CD4-positive, alpha-beta memory T cell (primary cell): Measurements from ENCODE around the gene CIAPIN1. TPM values are rescaled to one million over a fixed set of nuclear protein-coding genes. Genes with fewer than 3 reads are reported as not detected.

Experiments
- CTCF ChIA-PET: fragments of 350-600 bp; sonication (Branson Sonifier 250); formaldehyde crosslinking; loops from one replicate; lab custom pipeline; 2021; ENCODE audit warnings: inconsistent platforms; ENCODE audit not compliant: partially characterized antibody; lab: Charles Lee
- POLR2A ChIA-PET: fragments of 350-600 bp; sonication (Branson Sonifier 250); formaldehyde crosslinking; loops from one replicate; lab custom pipeline; 2021; ENCODE audit not compliant: partially characterized antibody; lab: Charles Lee
- DNase-seq, 5 donors: peaks; one replicate each; pipeline versions ENCODE4 v3.0.0 to v3.0.0-alpha.2; 2020 to 2022; ENCODE audit warnings: mixed read lengths in 1 of 5
- H3K27ac ChIP-seq: one replicate; pipeline ENCODE4 v1.7.0; 2013; ENCODE audit warnings: low read depth, low read length
- H3K27me3 ChIP-seq: 2 replicates; pipeline ENCODE4 v1.7.0; 2013; ENCODE audit warnings: mild to moderate bottlenecking, low read length, moderate library complexity; ENCODE audit not compliant: insufficient read depth
- H3K36me3 ChIP-seq: 2 replicates; pipeline ENCODE4 v1.7.0; 2013; ENCODE audit warnings: mild to moderate bottlenecking, low read length, moderate library complexity; ENCODE audit not compliant: insufficient read depth
- H3K4me1 ChIP-seq: 2 replicates; pipeline ENCODE4 v1.7.0; 2013; ENCODE audit warnings: mild to moderate bottlenecking, low read length, moderate library complexity; ENCODE audit not compliant: insufficient read depth
- H3K4me3 ChIP-seq, 2 donors: one replicate each; pipeline ENCODE4 v1.7.0; 2013; ENCODE audit warnings: low read length in 2 of 2, mild to moderate bottlenecking in 1 of 2
- H3K9me3 ChIP-seq, 2 donors: one replicate each; pipeline ENCODE4 v1.7.0; 2013; ENCODE audit warnings: low read length in 2 of 2, control low read depth in 1 of 2; ENCODE audit not compliant: control insufficient read depth in 1 of 2
- H3K27ac Mint-ChIP-seq, 7 donors: one replicate each; pipeline ENCODE4 v1.8.0; 2020 to 2021; ENCODE audit warnings: mixed read lengths in 7 of 7, mild to moderate bottlenecking in 6 of 7, inconsistent platforms in 3 of 7, moderate library complexity in 3 of 7
- H3K27me3 Mint-ChIP-seq, 2 donors: one replicate each; pipeline ENCODE4 v1.8.0; 2020 to 2021; ENCODE audit warnings: mixed read lengths in 2 of 2
- H3K36me3 Mint-ChIP-seq, 2 donors: one replicate each; pipeline ENCODE4 v1.8.0; 2020 to 2021; ENCODE audit warnings: mixed read lengths in 2 of 2, inconsistent platforms in 1 of 2, mild to moderate bottlenecking in 1 of 2
- H3K4me1 Mint-ChIP-seq, 4 donors: one replicate each; pipeline ENCODE4 v1.8.0; 2020 to 2021; ENCODE audit warnings: mixed read lengths in 4 of 4, mild to moderate bottlenecking in 1 of 4
- H3K4me3 Mint-ChIP-seq, 8 donors: one replicate each; pipeline ENCODE4 v1.8.0; 2020 to 2021; ENCODE audit warnings: mixed read lengths in 8 of 8, mild to moderate bottlenecking in 7 of 8, moderate library complexity in 6 of 8, inconsistent platforms in 3 of 8
- H3K9me3 Mint-ChIP-seq, 8 donors: one replicate each; pipeline ENCODE4 v1.8.0; 2020 to 2021; ENCODE audit warnings: mixed read lengths in 8 of 8, mild to moderate bottlenecking in 5 of 8, inconsistent platforms in 3 of 8, moderate library complexity in 1 of 8
- intact Hi-C: fragments of 100-400 bp; cut with micrococcal nuclease; formaldehyde crosslinking; loops from one replicate; pipeline ENCODE4 v1.15.1; 2023
- polyA plus RNA-seq, 2 donors: library from polyadenylated mRNA; unstranded; fragments of 300-500 nt; fragmentation: Illumina TruSeq; gene quantifications; one replicate each; pipeline ENCODE4 v1.2.3, GENCODE V29; 2021
- total RNA-seq, 2 experiments: library from RNA; stranded (reverse); gene quantifications; one replicate each; pipeline ENCODE4 v1.2.3, GENCODE V29; 2021

CIAPIN1 gene
- total and polyA plus RNA-seq, 4 experiments from 2014 or later: 28.1 to 65.3 (median 37.0) TPM

GRCh38 chr16:57485091-57485915 is 38.1 kb upstream of the CIAPIN1 start:
- Mint-ChIP-seq H3K4me1 (peaks cover 11 to 27% (median 21%) of the 10 kb centered on the region in 4 donors), H3K9me3 (no peaks in the 10 kb centered on the region), H3K36me3 (no peaks in the 10 kb centered on the region), H3K27me3 (no peaks in the 10 kb centered on the region), H3K4me3 (peak overlapping the region; percentile 82 to 90 (median 86)), H3K27ac (peak overlapping the region in 5 of 7 donors; percentile 27 to 81 (median 70))
- H3K27ac ChIP-seq: no peak overlapping the region
- H3K4me1 ChIP-seq: peaks cover 17% of the 10 kb centered on the region
- H3K27me3 ChIP-seq: no peaks in the 10 kb centered on the region
- intact Hi-C loops: no loop called here
- ChIA-PET CTCF (interaction anchor here (0.6 to 4.0 kb wide), 4 partner anchors 23 to 852 kb away, joined by 3 to 22 read pairs (median 12); partner anchors contain the start of genes CCDC102A and POLR2C), POLR2A (interaction anchor here (1.0 to 2.7 kb wide), 7 partner anchors 12 to 56 kb away, joined by 3 to 31 read pairs (median 6); partner anchors contain the start of genes CCDC102A, CIAPIN1, COQ9 and POLR2C)
- no peaks in the 10 kb centered on the region for H3K36me3 ChIP-seq
- peak overlapping the region in 1 of 2 donors; percentile 55 for H3K4me3 ChIP-seq
- no peaks in the 10 kb centered on the region for H3K9me3 ChIP-seq
- no peak for DNase-seq

DNA sequence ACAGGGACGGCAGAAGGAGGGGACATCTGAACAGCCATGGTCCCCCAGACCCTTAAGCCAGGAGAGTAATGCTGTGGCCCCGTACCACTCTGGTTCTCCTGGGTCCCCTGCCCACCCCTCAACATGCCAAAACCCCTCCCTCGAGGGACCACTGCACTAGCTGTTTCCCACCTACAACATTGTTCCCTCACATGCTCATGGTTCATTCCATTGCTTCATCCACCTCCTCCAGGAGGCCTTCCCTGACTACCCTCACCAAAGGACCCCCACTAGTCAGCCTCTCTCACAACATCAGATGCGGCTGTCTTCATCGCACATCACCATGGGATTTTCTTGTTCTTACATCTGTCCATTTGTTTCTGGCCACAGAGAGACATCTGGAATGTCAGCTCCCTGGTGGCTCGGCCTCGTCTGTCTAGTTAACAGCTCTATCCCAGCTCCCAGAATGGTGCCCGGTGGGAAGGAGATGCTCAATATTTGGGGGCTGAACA is 37.4 kb upstream of the CIAPIN1 start:
- H3K4me3 Mint-ChIP-seq: peak overlapping the region in 5 of 8 donors; percentile 22 to 90 (median 70)
- H3K27me3 Mint-ChIP-seq: no peaks in the 10 kb centered on the region
- peak overlapping the region in 3 of 7 donors; percentile 61 to 72 (median 71) for H3K27ac Mint-ChIP-seq
- no peaks in the 10 kb centered on the region for H3K36me3 ChIP-seq
- H3K9me3 Mint-ChIP-seq: no peaks in the 10 kb centered on the region
- H3K4me3 ChIP-seq: no peak overlapping the region
- no peak overlapping the region for H3K27ac ChIP-seq
- DNase-seq: no peak
- peaks cover 17% of the 10 kb centered on the region for H3K4me1 ChIP-seq
- H3K9me3 ChIP-seq: no peaks in the 10 kb centered on the region
- peaks cover 11 to 27% (median 21%) of the 10 kb centered on the region in 4 donors for H3K4me1 Mint-ChIP-seq
- no peaks in the 10 kb centered on the region for H3K27me3 ChIP-seq
- intact Hi-C loops: no loop called here
- CTCF ChIA-PET: interaction anchor here (2.2 to 4.0 kb wide), 2 partner anchors 23 to 35 kb away, joined by 9 to 22 read pairs; partner anchors contain the start of gene POLR2C
- POLR2A ChIA-PET: interaction anchor here (1.5 to 2.2 kb wide), 2 partner anchors 37 to 51 kb away, joined by 4 to 8 read pairs; partner anchors contain the start of genes CIAPIN1 and COQ9
- H3K36me3 Mint-ChIP-seq: no peaks in the 10 kb centered on the region

DNA sequence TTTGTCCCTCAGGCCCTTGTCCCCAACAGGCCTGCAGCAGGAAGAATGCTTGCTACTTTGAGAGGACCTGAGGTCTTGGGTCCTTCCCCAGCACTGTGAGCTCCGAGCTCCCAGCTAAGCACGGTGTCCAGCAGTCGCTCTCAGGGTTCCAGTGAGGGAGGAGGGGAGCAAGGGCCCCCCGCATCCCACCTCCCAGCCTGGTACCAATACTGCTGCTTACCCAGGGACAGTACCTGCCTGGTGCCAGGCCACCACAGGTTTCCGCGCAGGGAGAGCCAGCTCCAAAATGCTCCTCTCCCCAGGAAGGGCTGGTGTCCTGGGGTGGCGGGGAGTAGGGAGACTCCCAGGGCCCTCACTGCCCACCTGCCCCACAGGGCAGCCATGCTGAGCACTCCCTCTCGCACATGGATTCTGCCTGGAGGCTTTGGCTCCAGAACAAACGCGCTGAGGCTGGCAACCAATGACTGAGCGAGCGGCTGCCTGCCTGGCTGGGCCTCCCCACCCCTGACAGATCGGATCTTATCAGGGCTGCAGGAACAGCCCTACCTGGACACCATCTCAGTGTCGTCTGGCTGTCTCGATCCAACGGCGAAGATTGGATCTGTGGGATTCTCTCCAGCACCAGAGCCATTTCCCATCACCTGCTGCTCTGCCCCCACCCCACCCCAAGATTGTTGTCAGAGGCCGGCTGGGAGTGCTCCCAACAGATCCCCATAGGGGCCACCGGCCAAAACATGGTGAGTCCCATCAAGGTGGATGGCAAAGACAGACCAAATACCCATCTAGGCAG is 36.7 kb upstream of the CIAPIN1 start:
- Mint-ChIP-seq H3K9me3 (no peaks in the 10 kb centered on the region), H3K27ac (no peak overlapping the region), H3K4me1 (peaks cover 11 to 27% (median 23%) of the 10 kb centered on the region in 4 donors), H3K36me3 (no peaks in the 10 kb centered on the region), H3K27me3 (no peaks in the 10 kb centered on the region), H3K4me3 (peak overlapping the region in 1 of 8 donors; percentile 52)
- H3K36me3 ChIP-seq: no peaks in the 10 kb centered on the region
- peaks cover 17% of the 10 kb centered on the region for H3K4me1 ChIP-seq
- DNase-seq: no peak
- CTCF ChIA-PET: interaction anchor here (1.0 to 1.1 kb wide), 2 partner anchors 21 to 36 kb away, joined by 4 to 5 read pairs; partner anchors contain the start of gene POLR2C
- H3K9me3 ChIP-seq: no peaks in the 10 kb centered on the region
- no peaks in the 10 kb centered on the region for H3K27me3 ChIP-seq
- H3K4me3 ChIP-seq: no peak overlapping the region
- intact Hi-C loops: no loop called here
- H3K27ac ChIP-seq: no peak overlapping the region
- POLR2A ChIA-PET: no interaction called here

- no peaks in the 10 kb centered on the region for H3K27me3 Mint-ChIP-seq
- peaks cover 17% of the 10 kb centered on the region for H3K4me1 ChIP-seq
Observed at GRCh38 chr16:57482845-57483545, 35.8 kb upstream of the CIAPIN1 start.

GRCh38 chr16:57481421-57481820 is 34.2 kb upstream of the CIAPIN1 start:
- H3K36me3 Mint-ChIP-seq: no peaks in the 10 kb centered on the region
- no peaks in the 10 kb centered on the region for H3K27me3 Mint-ChIP-seq
- Histone ChIP-seq H3K4me1 (peaks cover 20% of the 10 kb centered on the region), H3K27me3 (no peaks in the 10 kb centered on the region), H3K36me3 (no peaks in the 10 kb centered on the region), H3K27ac (no peak overlapping the region), H3K9me3 (no peaks in the 10 kb centered on the region), H3K4me3 (no peak overlapping the region)
- no peaks in the 10 kb centered on the region for H3K9me3 Mint-ChIP-seq
- ChIA-PET CTCF (interaction anchor here (0.8 to 2.0 kb wide), 2 partner anchors 38 to 56 kb away, joined by 3 to 10 read pairs; no protein-coding TSS in a partner anchor), POLR2A (interaction anchor here (2.5 kb wide), 1 partner anchor 19 kb away, joined by 11 read pairs; the partner anchor contains the start of gene POLR2C)
- H3K4me1 Mint-ChIP-seq: peaks cover 7 to 20% (median 16%) of the 10 kb centered on the region in 4 donors
- peak overlapping the region in 1 of 7 donors; percentile 79 for H3K27ac Mint-ChIP-seq
- H3K4me3 Mint-ChIP-seq: no peak overlapping the region
- DNase-seq: no peak
- intact Hi-C loops: no loop called here

More at GRCh38 chr16:57482845-57483545, 35.8 kb upstream of the CIAPIN1 start:
- H3K4me3 Mint-ChIP-seq: peak overlapping the region in 2 of 8 donors; percentile 22 to 65
- no peaks in the 10 kb centered on the region for H3K9me3 Mint-ChIP-seq
- H3K36me3 ChIP-seq: no peaks in the 10 kb centered on the region
- peaks cover 11 to 27% (median 23%) of the 10 kb centered on the region in 4 donors for H3K4me1 Mint-ChIP-seq
- ChIA-PET CTCF (interaction anchor here (0.7 to 1.1 kb wide), 3 partner anchors 20 to 61 kb away, joined by 4 to 5 read pairs (median 4); partner anchors contain the start of gene POLR2C), POLR2A (no interaction called here)
- intact Hi-C loops: no loop called here
- no peak for DNase-seq
- peak overlapping the region in 1 of 7 donors; percentile 57 for H3K27ac Mint-ChIP-seq
- H3K27me3 ChIP-seq: no peaks in the 10 kb centered on the region
- H3K4me3 ChIP-seq: no peak overlapping the region
- H3K9me3 ChIP-seq: no peaks in the 10 kb centered on the region
- H3K27ac ChIP-seq: no peak overlapping the region
- H3K36me3 Mint-ChIP-seq: no peaks in the 10 kb centered on the region

DNA sequence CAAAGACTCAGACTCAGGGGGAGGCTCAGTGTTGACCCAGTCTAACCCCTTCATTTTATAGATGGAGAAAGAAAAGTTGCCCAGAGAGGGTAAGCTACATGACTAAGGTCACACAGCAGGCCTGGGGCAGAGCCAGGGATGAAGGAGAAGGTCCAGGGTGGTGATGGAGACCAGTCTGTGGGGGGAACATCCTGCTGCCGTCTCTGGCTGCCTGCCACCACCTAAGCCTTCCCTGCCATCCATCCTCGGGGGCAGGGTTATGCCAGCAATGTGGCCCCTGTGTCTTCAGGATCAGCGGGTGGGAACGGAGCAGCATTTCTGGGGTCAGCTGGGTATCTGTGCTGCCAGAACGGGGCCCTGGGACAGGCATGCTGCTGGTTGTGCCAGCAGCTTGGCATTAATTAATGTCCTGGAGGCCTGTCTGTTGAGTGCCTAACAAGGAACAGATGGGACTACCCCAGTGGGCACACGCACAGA is 33.6 kb upstream of the CIAPIN1 start:
- no peaks in the 10 kb centered on the region for H3K36me3 ChIP-seq
- ChIA-PET POLR2A (interaction anchor here (2.5 kb wide), 1 partner anchor 18 kb away, joined by 11 read pairs; the partner anchor contains the start of gene POLR2C), CTCF (interaction anchor here (2.0 kb wide), 1 partner anchor 39 kb away, joined by 10 read pairs; no protein-coding TSS in a partner anchor)
- peaks cover 24% of the 10 kb centered on the region for H3K4me1 ChIP-seq
- no peaks in the 10 kb centered on the region for H3K27me3 Mint-ChIP-seq
- peaks cover 10 to 23% (median 20%) of the 10 kb centered on the region in 4 donors for H3K4me1 Mint-ChIP-seq
- H3K9me3 Mint-ChIP-seq: no peaks in the 10 kb centered on the region
- H3K36me3 Mint-ChIP-seq: no peaks in the 10 kb centered on the region
- intact Hi-C loops: no loop called here
- no peak for DNase-seq
- no peak overlapping the region for H3K4me3 Mint-ChIP-seq
- H3K4me3 ChIP-seq: no peak overlapping the region
- peak overlapping the region in 1 of 7 donors; percentile 21 for H3K27ac Mint-ChIP-seq
- H3K27me3 ChIP-seq: no peaks in the 10 kb centered on the region
- no peak overlapping the region for H3K27ac ChIP-seq
- H3K9me3 ChIP-seq: no peaks in the 10 kb centered on the region
